ENCODE results near the gene CHRM5.

DNA sequence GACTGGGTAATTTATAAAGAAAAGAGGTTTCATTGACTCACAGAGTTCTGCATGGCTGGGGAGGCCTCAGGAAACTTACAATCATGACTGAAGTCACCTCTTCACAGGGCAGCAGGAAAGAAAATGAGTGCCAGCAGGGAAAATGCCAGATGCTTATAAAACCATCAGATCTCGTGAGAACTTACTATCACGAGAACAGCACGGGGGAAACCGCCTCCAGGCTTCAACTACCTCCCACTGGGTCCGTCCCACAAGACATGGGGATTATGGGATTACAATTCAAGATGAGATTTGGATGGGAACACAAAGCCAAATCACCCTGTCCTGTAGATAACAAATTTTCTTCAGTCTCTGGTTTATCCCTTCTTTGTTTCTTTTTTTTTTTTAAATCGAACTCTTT lies 101.7 kb downstream of the CHRM5 start:
- TF ChIP-seq, protein P1, sequence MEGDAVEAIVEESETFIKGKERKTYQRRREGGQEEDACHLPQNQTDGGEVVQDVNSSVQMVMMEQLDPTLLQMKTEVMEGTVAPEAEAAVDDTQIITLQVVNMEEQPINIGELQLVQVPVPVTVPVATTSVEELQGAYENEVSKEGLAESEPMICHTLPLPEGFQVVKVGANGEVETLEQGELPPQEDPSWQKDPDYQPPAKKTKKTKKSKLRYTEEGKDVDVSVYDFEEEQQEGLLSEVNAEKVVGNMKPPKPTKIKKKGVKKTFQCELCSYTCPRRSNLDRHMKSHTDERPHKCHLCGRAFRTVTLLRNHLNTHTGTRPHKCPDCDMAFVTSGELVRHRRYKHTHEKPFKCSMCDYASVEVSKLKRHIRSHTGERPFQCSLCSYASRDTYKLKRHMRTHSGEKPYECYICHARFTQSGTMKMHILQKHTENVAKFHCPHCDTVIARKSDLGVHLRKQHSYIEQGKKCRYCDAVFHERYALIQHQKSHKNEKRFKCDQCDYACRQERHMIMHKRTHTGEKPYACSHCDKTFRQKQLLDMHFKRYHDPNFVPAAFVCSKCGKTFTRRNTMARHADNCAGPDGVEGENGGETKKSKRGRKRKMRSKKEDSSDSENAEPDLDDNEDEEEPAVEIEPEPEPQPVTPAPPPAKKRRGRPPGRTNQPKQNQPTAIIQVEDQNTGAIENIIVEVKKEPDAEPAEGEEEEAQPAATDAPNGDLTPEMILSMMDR (conservative IDR thresholded peaks at IDR 0.05): no peak
- no peak for TF ChIP-seq EZH2 (IDR thresholded peaks at IDR 0.05; ENCODE audit: low read depth)

All from PC-9 (cell line).